Middle frontal gyrus (tissue), 1 donor: ENCODE measurements around the gene NUDT8.
"Not testable (repeated sequence)": the region's sequence is repeated elsewhere in the genome, so short reads cannot be mapped to it uniquely, and the experiment has no call there.

Experiments
- DNase-seq: peaks from one replicate; pipeline ENCODE4 v3.0.0-alpha.2; 2015; ENCODE audit warnings: low spot score; ENCODE audit errors: extremely low spot score

NUDT8 gene

DNA sequence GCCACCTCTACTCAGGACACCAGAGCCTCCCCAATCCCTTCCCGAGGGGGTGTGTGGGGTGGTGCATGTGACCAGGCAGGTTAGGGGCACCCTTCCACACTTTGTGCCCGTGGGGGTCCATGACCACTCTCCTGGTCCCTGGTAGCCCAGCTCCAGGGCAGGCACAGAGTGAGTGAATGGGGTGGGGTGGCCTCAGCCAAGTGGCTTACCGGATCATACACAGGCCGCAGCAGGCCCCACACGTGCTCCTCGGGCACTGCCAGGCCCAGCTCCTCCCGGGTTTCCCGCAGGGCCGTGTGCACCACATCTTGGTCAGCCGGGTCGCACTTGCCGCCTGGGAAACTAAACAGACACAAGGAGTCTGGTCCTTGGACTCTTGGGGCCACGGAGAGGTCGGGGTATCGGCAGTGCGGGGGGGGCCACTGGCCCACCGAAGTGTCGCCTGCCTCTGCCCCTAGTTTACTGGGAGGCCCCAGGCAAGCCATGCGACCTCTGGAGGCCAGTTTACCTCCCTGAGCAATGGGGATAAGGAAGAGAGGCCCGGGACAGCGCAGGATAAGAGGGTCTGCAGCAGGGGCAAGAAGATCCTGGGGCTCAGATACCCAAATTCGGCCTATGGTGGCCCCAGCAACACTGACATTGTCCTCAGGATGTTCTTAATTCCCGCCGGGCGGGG is 889 bp downstream of the NUDT8 start:
- DNase-seq, result no peak

DNA sequence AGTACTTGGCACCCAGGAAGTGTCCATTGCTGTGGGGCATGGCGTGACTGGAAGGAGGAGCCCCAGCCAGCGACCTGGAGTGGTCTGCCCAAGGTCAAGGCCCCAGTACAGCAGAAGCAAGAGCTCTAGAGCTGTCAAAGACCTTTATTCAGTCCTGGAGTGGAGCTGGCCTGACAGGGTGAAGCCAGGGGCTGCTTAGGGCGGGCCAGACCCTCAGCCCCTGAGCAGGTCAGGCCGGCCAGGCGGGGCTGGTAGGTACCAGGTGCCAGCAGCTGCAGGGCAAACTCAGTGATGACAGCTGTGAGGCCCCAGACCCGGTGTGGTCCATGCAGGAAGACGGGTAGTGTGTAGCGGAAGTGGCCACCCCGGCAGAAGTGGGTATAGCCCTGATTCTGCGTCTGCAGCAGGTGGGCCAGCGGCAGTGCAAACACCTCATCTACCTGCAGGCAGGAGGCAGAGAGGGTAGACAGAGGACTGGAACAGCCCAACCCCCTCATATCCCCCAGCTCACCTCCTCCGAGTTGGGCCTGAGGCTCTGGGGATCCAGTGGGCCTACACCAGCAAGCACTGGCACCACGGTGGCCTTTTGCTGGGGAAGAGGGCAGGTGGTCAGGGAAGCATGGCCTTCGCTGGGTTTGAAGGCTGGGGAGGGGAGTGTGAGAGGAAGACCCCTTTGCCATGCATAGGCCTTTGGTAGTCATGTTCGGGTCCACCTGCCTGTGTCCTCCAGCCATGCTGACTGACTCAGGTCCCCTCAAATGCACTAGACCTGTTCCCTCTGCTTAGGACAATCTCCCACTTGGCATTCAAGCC is 1.7 kb downstream of the NUDT8 start:
- DNase-seq, result no peak

DNA sequence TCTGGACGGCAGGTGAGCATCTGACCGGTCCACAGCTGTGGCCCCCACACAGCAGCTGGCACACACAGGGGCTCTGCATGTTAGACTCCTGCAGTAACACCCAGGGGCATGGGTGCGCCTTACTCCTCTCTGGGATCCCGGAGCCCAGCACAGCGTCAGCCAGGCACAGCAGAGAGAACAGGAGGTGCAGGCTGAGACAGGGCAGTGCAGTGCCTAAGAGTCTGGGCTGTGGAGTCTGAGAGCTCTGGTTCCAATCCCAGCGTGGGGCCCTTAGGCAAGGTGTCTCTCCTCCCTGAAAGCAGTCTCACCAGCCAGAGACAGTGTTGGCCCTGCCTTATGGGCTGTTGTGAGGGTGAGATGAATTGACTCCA is 2.3 kb downstream of the NUDT8 start:
- DNase-seq, result no peak

GRCh38 chr11:67626970-67627369 is 2.8 kb downstream of the NUDT8 start:
- no peak for DNase-seq

GRCh38 chr11:67626131-67626833 is 3.5 kb downstream of the NUDT8 start:
- not testable (repeated sequence) for DNase-seq

DNA sequence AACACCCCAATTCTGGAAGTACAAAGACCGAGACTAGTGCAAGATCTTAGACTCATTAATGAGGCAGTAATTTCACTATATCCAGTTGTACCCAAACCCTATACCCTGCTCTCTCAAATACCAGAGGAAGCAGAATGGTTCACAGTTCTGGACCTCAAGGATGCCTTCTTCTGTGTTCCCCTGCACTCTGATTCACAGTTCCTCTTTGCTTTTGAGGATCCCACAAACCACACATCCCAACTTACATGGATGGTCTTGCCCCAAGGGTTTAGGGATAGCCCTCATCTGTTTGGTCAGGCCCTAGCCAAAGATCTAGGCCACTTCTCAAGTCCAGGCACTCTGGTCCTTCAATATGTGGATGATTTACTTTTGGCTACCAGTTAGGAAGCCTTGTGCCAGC is 5.9 kb downstream of the NUDT8 start:
- DNase-seq, result not testable (repeated sequence)

DNA sequence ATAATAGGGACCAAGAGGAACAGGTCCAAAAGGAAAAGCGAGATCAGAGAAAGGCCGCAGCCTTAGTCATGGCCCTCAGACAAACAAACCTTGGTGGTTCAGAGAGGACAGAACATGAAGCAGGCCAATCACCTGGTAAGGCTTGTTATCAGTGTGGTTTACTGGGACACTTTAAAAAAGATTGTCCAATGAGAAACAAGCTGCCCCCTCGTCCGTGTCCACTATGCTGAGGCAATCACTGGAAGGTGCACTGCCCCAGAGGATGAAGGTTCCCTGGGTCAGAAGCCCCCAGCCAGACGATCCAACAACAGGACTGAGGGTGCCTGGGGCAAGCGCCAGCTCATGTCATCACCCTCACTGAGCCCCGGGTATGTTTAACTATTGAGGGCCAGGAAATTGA is 6.8 kb downstream of the NUDT8 start:
- DNase-seq, result not testable (repeated sequence)

DNA sequence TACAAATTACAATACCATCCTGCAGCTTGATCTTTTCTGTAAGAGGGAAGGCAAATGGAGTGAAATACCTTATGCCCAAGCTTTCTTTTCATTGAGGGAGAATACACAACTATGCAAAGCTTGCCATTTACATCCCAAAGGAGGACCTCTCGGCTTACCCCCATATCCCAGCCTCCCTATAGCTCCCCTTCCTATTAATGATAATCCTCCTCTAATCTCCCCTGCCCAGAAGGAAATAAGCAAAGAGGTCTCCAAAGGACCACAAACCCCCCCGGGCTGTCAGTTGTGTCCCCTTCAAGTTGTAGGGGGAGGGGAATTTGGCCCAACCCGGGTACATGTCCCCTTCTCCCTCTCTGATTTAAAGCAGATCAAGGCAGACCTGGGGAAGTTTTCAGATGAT is 7.8 kb downstream of the NUDT8 start:
- DNase-seq, result not testable (repeated sequence)

DNA sequence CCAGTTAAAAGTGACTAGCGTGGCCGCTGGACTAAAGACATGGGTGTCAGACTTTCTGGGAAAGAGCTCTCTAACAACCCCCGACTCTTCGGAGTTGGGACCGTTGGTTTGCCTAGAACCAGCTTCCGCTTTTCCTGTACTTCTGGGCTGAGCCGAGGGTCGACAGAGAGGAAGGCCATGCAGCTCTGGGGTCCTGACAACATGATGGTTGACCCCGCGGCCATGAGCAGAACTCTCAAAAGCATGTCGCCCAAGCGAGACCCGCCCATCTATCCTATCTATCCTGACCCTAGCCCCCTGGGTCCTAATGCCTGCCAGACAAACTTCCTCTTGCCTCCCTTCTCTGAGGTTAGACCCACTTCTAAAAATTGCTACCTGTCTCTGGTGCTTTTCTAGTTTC is 9.1 kb downstream of the NUDT8 start:
- not testable (repeated sequence) for DNase-seq

- DNase-seq, result not testable (repeated sequence)
Observed at GRCh38 chr11:67619683-67620618, 9.8 kb downstream of the NUDT8 start.

DNA sequence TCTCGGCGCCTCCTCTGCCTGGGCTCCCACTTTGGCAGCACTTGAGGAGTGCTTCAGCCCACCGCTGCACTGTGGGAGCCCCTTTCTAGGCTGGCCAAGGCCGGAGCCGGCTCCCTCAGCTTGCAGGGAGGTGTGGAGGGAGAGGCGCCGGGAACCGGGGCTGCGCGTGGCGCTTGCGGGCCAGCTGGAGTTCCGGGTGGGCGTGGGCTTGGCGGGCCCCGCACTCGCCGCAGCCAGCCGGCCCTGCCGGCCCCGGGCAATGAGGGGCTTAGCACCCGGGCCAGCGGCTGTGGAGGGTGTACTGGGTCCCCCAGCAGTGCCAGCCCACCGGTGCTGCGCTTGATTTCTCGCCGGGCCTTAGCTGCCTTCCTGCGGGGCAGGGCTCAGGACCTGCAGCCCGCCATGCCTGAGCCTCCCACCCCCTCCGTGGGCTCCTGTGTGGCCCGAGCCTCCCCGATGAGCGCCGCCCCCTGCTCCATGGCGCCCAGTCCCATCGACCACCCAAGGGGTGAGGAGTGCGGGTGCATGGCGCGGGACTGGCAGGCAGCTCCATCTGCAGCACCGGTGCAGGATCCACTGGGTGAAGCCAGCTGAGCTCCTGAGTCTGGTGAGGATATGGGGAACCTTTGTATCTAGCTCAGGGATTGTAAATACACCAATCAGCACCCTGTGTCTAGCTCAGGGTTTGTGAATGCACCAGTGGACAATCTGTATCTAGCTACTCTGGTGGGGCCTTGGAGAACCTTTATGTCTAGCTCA is 10.7 kb downstream of the NUDT8 start:
- DNase-seq, result not testable (repeated sequence)

DNA sequence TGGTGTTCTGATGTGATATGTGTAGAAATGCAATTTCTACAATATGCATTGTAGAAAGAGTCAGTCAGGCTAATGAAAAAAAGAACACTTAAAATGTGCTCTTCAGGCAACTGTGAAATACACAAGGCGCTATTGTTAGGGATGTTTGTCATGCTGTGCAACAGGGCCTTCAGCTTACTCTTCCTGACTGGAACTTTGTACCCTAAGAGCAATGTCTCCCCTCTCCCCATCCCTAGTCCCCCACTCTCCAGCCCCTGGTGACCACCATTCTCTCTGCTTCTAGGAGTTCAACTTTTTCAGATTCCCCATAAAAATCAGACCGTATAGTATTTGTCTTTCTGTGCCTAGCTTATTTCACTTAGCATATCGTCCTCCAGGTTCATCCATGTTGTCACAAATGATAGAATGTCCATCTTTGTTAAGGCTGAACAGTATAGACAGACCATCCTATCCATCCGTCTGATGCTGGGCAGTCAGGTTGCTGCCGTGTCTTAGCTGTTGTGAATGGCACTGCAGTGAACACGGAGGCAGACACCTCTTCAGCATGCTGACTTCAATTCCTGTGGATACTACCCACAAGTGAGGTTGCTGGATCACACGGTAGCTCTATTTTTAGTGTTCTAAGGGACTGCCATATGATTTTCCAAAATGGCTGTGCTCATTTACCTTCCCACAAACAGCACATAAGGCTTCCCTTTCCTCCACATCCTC is 12.3 kb downstream of the NUDT8 start:
- no peak for DNase-seq

DNA sequence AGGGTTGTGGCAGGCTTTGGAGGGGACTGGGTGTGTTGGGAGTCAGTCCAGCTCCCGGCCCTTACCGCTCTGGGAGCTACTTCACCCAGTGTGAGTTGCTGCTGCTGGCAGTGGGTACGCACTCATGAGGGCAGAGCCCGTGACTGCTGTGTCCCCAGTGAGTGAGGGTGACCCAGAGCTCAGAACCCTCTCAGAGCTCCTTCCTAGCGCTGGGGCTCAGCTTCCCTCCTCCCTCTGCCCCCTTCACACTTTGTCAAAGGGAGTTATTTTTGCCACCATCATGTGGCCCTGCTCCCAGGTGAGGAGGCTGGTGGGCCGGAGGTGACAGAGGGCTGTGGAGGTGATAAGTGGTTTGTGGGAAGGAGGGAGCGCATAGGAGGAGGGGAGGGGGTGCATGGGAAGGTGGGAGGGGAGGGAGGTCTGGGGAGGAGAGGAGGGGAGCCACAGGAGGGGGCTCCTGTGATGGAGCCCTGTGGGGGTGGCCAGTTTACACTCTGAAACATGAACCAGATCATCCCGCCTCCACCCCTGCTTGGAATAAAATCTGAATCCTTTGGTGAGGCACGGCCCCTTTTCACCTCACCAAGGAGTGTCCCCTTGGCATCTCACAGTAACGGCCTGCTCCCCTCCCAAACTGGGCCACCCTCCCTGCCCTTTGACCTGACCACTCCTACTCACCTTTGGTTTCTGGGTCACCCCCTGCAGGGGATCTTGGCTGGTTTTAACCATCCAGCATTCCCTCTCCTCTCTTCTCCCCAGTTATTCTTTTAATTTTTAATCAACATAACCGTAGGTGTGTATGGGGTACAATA is 13.1 kb downstream of the NUDT8 start:
- no peak for DNase-seq

DNA sequence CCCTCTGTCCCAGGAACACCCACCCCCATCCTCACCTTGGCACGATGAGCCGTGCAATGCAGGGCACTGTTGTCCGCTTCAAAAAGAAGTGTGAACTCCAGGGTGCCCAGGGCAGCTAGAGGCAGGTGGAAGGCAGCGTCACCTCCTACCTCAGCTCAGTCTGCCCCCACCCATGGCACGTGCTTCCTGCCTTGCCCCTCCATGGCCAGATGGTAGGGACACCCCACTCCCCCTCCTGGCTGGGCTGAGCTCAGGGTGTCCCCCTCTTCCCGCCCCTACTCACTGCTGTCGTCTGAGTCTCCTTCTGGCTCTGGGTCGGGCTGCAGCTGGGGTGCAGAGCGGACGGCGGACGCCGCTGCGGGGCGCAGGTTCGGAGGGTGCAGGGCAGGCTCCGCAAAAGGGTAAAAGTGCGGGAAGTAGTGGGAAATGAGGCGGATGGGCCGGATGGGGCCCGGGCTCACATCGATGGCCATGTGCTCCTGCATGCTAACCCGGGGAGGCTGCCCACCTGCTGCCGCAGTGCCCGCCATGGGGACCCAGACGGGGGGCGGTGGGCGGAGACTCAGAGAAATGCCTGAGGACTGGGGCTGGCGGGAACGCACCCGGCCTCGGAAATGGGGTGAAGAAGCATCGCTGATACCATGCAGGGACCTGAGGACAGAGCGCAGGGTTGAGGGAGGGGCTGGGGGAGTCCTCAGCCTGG is 13.9 kb downstream of the NUDT8 start:
- no peak for DNase-seq

DNA sequence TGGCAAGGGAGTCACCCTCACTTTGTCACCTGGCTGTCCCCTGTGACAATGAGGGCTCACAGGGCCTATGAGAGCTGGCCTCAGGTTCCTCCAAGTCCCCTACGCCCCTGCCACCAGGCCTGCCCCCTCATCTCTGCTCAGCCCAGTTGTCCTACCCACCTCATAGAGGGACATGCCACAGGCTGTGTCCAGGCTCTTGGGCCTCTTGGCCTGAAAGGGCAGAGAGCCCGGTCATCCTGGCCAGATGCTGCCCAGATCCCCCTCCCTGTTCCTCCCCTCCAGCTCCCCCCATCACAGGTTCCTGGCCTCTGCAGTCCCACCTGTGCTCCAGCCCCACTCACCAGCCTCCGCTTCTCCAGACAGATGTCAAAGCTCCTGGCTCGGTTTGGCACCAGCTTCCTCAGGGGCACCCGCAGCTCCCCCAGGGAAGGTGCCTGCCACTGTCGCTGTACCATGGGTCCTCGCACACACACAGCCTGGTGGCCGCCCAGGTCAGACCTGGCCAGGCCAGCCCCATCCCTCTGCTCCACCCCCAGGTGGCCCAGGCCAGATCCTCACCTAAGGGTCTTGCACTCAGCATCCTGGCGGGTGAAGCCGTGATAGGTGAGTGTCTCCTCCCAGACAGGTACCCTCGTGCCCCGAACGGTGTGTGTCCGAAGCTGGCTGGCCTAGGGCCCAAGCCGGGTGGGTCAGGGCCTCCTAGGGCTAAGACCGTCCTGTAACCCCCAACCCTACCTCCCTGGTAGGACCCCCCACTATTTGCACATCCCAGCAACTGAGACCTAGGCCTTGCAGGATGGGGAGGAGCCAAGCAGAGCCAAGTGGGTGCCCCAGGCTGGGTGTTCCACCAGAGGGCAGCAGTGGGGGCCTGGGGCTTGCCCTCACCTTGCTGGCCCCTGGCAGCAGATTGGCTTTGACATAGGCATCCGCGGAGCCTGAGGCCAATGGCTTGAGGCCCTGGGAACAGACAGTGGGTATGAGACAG is 14.7 kb downstream of the NUDT8 start:
- DNase-seq, result no peak

DNA sequence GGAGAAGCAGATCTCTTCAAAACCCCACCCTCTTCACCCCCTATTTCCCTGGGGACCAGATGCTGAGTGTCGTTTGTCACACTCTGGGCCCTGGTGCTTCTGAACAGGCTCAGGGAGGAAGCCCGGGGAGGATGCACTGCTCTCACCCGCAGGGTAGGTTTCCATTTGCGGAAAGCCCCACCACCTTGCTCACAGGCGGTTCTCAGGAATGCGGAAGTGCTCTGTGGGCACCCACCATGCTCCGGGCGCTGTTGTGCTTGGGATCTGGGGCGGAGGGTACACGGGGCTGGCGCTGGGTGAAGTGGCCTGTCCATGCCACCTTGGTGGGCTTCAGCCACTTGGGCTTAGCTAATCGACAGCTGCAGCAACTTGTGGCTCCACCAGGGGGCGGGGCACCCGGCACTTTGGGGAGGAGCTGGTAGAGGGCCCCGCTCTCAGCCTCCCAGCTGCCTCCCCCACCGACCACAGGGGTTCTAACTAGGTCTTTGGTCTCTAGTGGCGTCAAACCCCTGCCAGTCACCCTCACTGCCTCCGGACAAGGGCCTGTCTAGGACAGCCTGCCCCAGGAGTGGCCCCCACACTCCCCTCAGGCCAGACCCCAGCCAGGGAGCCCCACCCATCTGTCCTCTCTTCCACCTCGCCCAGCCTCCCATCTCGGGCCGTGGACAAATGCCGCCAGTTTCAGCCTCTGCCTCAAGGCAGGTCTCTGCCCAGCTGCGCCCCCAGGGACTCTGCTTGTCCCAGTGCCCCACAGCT is 15.6 kb downstream of the NUDT8 start:
- no peak for DNase-seq
